ENCODE data around the gene MUC6. TPM values are rescaled to one million over a fixed set of nuclear protein-coding genes. Genes with fewer than 3 reads are reported as not detected.
A peak's percentile ranks its signal among the peaks of the same experiment; 100 is the strongest.

MUC6 gene
- total RNA-seq, 3 donors from 2014 or later (not counting 1 experiment from before 2014, with no cell fraction given) = not detected

DNA sequence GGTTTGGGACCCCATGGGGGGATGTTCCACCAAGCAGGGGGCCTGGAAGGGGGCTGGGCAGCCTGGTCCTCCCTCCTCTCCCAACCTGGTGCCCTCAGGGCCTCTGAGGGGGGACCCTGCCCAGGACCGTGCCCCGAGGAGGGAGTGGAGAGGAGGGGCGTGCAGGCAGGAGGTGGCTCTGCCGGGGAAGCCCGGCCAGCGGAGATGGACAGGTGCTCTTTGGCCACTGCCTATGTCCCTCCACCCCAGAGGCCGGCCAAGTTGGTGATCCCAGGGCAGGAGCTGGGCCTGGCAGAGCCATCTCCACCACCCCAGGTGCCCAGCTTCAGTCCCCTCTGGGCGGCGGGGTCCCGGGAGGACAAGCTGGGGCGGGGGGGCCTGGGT lies 40.5 kb upstream of the MUC6 start:
- no peaks in the 10 kb centered on the region for H3K27me3 ChIP-seq (ENCODE audit: control insufficient read depth, insufficient read depth, low read length)
- no peak for DNase-seq

DNA sequence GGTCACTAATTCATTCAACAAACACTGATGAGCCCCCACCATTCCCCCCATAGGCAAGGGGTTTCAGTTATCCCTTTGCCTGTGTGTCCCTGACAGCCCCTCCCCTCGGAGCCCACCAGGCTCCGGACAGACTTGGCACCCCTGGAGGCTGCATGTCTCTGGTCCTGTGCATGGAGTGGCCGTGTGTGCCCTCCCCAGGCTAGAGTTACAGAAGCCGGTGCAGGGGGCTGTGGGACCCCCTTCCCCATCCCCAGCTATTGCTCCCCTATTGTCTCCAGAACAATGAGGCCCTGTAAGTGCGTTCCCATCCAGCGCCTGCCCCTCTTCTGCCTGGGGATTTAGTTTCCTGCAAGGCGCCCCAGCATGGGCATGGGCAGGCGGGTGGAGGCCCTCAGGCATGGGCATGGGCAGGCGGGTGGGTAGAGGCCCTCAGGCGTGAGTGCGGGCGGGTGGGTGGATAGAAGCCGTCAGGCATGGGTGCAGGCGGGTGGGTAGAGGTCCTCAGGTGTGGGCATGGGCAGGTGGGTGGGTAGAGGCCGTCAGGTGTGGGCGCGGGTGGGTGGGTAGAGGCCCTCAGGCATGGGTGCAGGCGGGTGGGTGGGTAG lies 39.6 kb upstream of the MUC6 start:
- Histone ChIP-seq H3K4me1 (ENCODE audit: control insufficient read depth, insufficient read depth, low read length) (no peaks in the 10 kb centered on the region), H3K9me3 (ENCODE audit: control insufficient read depth, insufficient read depth, low read length) (no peaks in the 10 kb centered on the region), H3K4me3 (ENCODE audit: low read length) (no peak overlapping the region), H3K36me3 (ENCODE audit: control insufficient read depth, insufficient read depth, low read length) (no peaks in the 10 kb centered on the region), H3K27me3 (ENCODE audit: control insufficient read depth, insufficient read depth, low read length) (no peaks in the 10 kb centered on the region), H3K27ac (ENCODE audit: low read length) (no peak overlapping the region)
- TF ChIP-seq, protein P1, sequence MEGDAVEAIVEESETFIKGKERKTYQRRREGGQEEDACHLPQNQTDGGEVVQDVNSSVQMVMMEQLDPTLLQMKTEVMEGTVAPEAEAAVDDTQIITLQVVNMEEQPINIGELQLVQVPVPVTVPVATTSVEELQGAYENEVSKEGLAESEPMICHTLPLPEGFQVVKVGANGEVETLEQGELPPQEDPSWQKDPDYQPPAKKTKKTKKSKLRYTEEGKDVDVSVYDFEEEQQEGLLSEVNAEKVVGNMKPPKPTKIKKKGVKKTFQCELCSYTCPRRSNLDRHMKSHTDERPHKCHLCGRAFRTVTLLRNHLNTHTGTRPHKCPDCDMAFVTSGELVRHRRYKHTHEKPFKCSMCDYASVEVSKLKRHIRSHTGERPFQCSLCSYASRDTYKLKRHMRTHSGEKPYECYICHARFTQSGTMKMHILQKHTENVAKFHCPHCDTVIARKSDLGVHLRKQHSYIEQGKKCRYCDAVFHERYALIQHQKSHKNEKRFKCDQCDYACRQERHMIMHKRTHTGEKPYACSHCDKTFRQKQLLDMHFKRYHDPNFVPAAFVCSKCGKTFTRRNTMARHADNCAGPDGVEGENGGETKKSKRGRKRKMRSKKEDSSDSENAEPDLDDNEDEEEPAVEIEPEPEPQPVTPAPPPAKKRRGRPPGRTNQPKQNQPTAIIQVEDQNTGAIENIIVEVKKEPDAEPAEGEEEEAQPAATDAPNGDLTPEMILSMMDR (IDR thresholded peaks at IDR 0.05) = no peak
- no peak overlapping the region for H3K27ac Mint-ChIP-seq
- H3K27me3 Mint-ChIP-seq (ENCODE audit: low read depth in 2 of 2) = no peaks in the 10 kb centered on the region
- 81% methylated on average over 11 of the region's 18 CpGs for WGBS (ENCODE audit: insufficient coverage)
- no peaks in the 10 kb centered on the region for H3K4me1 Mint-ChIP-seq
- peak in 1 of 2 donors; percentile 1 for DNase-seq
- intact Hi-C loops (cut with micrococcal nuclease) = no loop called here
- no peak overlapping the region for H3K4me3 Mint-ChIP-seq
- no peak for ATAC-seq
- H3K9me3 Mint-ChIP-seq = no peaks in the 10 kb centered on the region
- no peaks in the 10 kb centered on the region for H3K36me3 Mint-ChIP-seq

More for the DNA sequence above, 40.5 kb upstream of the MUC6 start:
- 85% methylated on average over 9 of the region's 11 CpGs for WGBS (ENCODE audit: insufficient coverage)
- no peaks in the 10 kb centered on the region for H3K4me1 ChIP-seq (ENCODE audit: control insufficient read depth, insufficient read depth, low read length)
- H3K27ac Mint-ChIP-seq = no peak overlapping the region
- no peaks in the 10 kb centered on the region for H3K36me3 Mint-ChIP-seq
- H3K9me3 ChIP-seq (ENCODE audit: control insufficient read depth, insufficient read depth, low read length) = no peaks in the 10 kb centered on the region
- H3K27me3 Mint-ChIP-seq (ENCODE audit: low read depth in 2 of 2) = no peaks in the 10 kb centered on the region
- no peaks in the 10 kb centered on the region for H3K9me3 Mint-ChIP-seq
- TF ChIP-seq, protein P1 (IDR thresholded peaks at IDR 0.05) = no peak
- ATAC-seq = no peak
- H3K4me1 Mint-ChIP-seq = no peaks in the 10 kb centered on the region
- H3K4me3 Mint-ChIP-seq = no peak overlapping the region
- no peak overlapping the region for H3K27ac ChIP-seq (ENCODE audit: low read length)
- H3K4me3 ChIP-seq (ENCODE audit: low read length) = no peak overlapping the region
- no peaks in the 10 kb centered on the region for H3K36me3 ChIP-seq (ENCODE audit: control insufficient read depth, insufficient read depth, low read length)
- intact Hi-C loops (cut with micrococcal nuclease) = no loop called here

GRCh38 chr11:1075341-1075911 lies 38.9 kb upstream of the MUC6 start:
- no peak overlapping the region for H3K27ac Mint-ChIP-seq
- H3K9me3 Mint-ChIP-seq = no peaks in the 10 kb centered on the region
- intact Hi-C loops (cut with micrococcal nuclease) = no loop called here
- no peaks in the 10 kb centered on the region for H3K9me3 ChIP-seq (ENCODE audit: control insufficient read depth, insufficient read depth, low read length)
- ATAC-seq (no peak), DNase-seq (peak in 1 of 2 donors; percentile 9)
- TF ChIP-seq, protein P1 (IDR thresholded peaks at IDR 0.05) = no peak
- H3K4me1 Mint-ChIP-seq = no peaks in the 10 kb centered on the region
- no peaks in the 10 kb centered on the region for H3K27me3 Mint-ChIP-seq (ENCODE audit: low read depth in 2 of 2)
- H3K4me1 ChIP-seq (ENCODE audit: control insufficient read depth, insufficient read depth, low read length) = no peaks in the 10 kb centered on the region
- H3K27ac ChIP-seq (ENCODE audit: low read length) = no peak overlapping the region
- WGBS (ENCODE audit: insufficient coverage) = 90% methylated on average over 28 of the region's 28 CpGs
- no peaks in the 10 kb centered on the region for H3K36me3 Mint-ChIP-seq
- H3K36me3 ChIP-seq (ENCODE audit: control insufficient read depth, insufficient read depth, low read length) = no peaks in the 10 kb centered on the region
- H3K4me3 Mint-ChIP-seq = no peak overlapping the region
- no peaks in the 10 kb centered on the region for H3K27me3 ChIP-seq (ENCODE audit: control insufficient read depth, insufficient read depth, low read length)
- no peak overlapping the region for H3K4me3 ChIP-seq (ENCODE audit: low read length)
